Hepatocyte (in vitro differentiated cells): ENCODE measurements around the gene ZNF653. TPM values are rescaled to one million over a fixed set of nuclear protein-coding genes. Genes with fewer than 3 reads are reported as not detected.

Experiments used
- DNase-seq: peaks from one replicate; pipeline ENCODE4 v3.0.0-alpha.2; 2016; ENCODE audit warnings: low spot score
- H2AFZ ChIP-seq: fragments of 200-600 bp; sonication (generic); 2 replicates; pipeline ENCODE4 v1.6.0; 2016; ENCODE audit warnings: antibody characterized with exemption, mild to moderate bottlenecking
- H3K27ac ChIP-seq: fragments of 200-600 bp; sonication (generic); 2 replicates; pipeline ENCODE4 v1.5.1; 2016; ENCODE audit warnings: mild to moderate bottlenecking
- H3K27me3 ChIP-seq: fragments of 200-600 bp; sonication (generic); 2 replicates; pipeline ENCODE4 v1.6.1; 2016
- H3K36me3 ChIP-seq: fragments of 200-600 bp; sonication (generic); replicated peaks from 2 replicates; pipeline ENCODE4 v1.5.1; 2016; ENCODE audit warnings: low read depth; ENCODE audit not compliant: insufficient read depth
- H3K4me1 ChIP-seq: fragments of 200-600 bp; sonication (generic); 2 replicates; pipeline ENCODE4 v1.5.1; 2016; ENCODE audit warnings: mild to moderate bottlenecking, moderate library complexity; ENCODE audit not compliant: insufficient read depth
- H3K4me2 ChIP-seq: fragments of 200-600 bp; sonication (generic); 2 replicates; pipeline ENCODE4 v1.6.0; 2016
- H3K4me3 ChIP-seq: fragments of 200-600 bp; sonication (generic); 2 replicates; pipeline ENCODE4 v1.5.1; 2016; ENCODE audit warnings: mild to moderate bottlenecking
- H3K79me2 ChIP-seq: fragments of 200-600 bp; sonication (generic); 2 replicates; pipeline ENCODE4 v1.6.0; 2017; ENCODE audit warnings: mild to moderate bottlenecking
- H3K9me2 ChIP-seq: fragments of 200-600 bp; sonication (generic); replicated peaks from 2 replicates; pipeline ENCODE4 v1.6.0; 2017; ENCODE audit warnings: mild to moderate bottlenecking; ENCODE audit not compliant: insufficient read depth
- H3K9me3 ChIP-seq: fragments of 200-600 bp; sonication (generic); 2 replicates; pipeline ENCODE4 v1.5.1; 2016; ENCODE audit warnings: low read depth, mild to moderate bottlenecking
- H4K20me1 ChIP-seq: fragments of 200-600 bp; sonication (generic); 2 replicates; pipeline ENCODE4 v1.6.0; 2016; ENCODE audit warnings: mild to moderate bottlenecking; ENCODE audit not compliant: insufficient read depth, poor library complexity, severe bottlenecking
- EZH2 ChIP-seq: fragments of 200-600 bp; sonication (generic); IDR thresholded peaks from 2 replicates; pipeline ENCODE4 v1.6.1; 2016; ENCODE audit warnings: antibody characterized with exemption, mild to moderate bottlenecking, borderline replicate concordance
- EZH2phosphoT487 ChIP-seq: fragments of 200-600 bp; sonication (generic); IDR thresholded peaks from one replicate; pipeline ENCODE4 v1.6.1; 2018; ENCODE audit warnings: antibody characterized with exemption, mild to moderate bottlenecking, low read depth, moderate library complexity; ENCODE audit not compliant: unreplicated experiment, severe bottlenecking
- WGBS: methylation state at CpG from one replicate; pipeline ENCODE4 v1.1.6; 2016; ENCODE audit warnings: low lambda C conversion rate; ENCODE audit errors: missing lambda C conversion rate; 5-methylcytosine and 5-hydroxymethylcytosine counted together
- polyA plus RNA-seq: library from polyadenylated mRNA; unstranded; fragments of >200 nt; fragmentation: Nextera tagmentation; extraction: Ambion mirVana; gene quantifications from 2 replicates; pipeline ENCODE4 v1.2.1, GENCODE V29; 2016
- total RNA-seq: library from RNA; depleted of rRNA; stranded (reverse); fragments of >200 nt; gene quantifications from 2 replicates; pipeline ENCODE4 v1.2.3, GENCODE V29; 2014
- TF ChIP-seq, protein P1 (sequence below): fragments of 200-600 bp; sonication (generic); IDR thresholded peaks from 2 replicates; pipeline ENCODE4 v1.5.1; 2016; ENCODE audit warnings: antibody characterized with exemption, mild to moderate bottlenecking; ENCODE audit not compliant: poor library complexity

The ZNF653 gene
- total and polyA plus RNA-seq, 2 experiments from 2014 or later, result 8.4 to 9.6 TPM

DNA sequence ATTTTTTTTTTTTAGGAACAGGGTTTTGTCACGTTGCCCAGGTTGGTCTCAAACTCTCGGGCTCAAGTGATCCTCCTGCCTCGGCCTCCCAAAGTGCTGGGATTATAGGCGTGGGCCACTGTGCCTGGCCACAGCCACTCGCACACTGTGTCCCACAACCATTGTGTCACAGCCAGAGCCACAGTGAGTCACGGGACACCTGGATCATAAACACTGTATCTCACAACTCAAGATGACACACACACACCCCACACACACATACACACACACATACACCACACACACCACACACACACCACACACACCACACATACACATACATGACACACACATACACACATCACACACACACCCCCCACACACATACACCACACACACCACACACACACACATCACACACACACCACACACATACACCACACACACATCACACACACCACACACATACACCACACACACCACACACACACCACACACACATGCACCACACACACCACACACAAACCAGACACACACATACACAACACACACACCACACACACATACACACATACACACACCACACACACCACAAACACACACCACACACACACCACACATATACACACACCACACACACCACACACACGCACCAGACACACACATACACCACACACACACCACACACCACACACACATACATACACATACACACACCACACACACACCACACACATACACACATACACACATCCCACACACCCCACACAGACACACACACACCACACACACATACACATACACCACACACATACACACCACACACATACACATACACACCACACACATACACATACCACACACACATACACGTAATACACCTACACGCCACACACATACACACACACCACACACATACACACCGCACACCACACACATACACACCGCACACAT lies 41.0 kb downstream of the ZNF653 start:
- H3K9me2 ChIP-seq, result no peaks in the 10 kb centered on the region
- 88% methylated on average over 8 of the region's 11 CpGs for WGBS
- no peak overlapping the region for H3K27ac ChIP-seq
- no peaks in the 10 kb centered on the region for H4K20me1 ChIP-seq
- H3K36me3 ChIP-seq, result no peaks in the 10 kb centered on the region
- H3K27me3 ChIP-seq, result no peaks in the 10 kb centered on the region
- H3K4me2 ChIP-seq, result no peak overlapping the region
- H3K79me2 ChIP-seq, result no peaks in the 10 kb centered on the region
- no peaks in the 10 kb centered on the region for H3K4me1 ChIP-seq
- no peaks in the 10 kb centered on the region for H3K9me3 ChIP-seq
- no peak for TF ChIP-seq EZH2phosphoT487
- TF ChIP-seq, protein P1, sequence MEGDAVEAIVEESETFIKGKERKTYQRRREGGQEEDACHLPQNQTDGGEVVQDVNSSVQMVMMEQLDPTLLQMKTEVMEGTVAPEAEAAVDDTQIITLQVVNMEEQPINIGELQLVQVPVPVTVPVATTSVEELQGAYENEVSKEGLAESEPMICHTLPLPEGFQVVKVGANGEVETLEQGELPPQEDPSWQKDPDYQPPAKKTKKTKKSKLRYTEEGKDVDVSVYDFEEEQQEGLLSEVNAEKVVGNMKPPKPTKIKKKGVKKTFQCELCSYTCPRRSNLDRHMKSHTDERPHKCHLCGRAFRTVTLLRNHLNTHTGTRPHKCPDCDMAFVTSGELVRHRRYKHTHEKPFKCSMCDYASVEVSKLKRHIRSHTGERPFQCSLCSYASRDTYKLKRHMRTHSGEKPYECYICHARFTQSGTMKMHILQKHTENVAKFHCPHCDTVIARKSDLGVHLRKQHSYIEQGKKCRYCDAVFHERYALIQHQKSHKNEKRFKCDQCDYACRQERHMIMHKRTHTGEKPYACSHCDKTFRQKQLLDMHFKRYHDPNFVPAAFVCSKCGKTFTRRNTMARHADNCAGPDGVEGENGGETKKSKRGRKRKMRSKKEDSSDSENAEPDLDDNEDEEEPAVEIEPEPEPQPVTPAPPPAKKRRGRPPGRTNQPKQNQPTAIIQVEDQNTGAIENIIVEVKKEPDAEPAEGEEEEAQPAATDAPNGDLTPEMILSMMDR, result no peak
- TF ChIP-seq EZH2, result no peak
- H3K4me3 ChIP-seq, result no peak overlapping the region
- DNase-seq, result no peak
- H2AFZ ChIP-seq, result no peak overlapping the region

DNA sequence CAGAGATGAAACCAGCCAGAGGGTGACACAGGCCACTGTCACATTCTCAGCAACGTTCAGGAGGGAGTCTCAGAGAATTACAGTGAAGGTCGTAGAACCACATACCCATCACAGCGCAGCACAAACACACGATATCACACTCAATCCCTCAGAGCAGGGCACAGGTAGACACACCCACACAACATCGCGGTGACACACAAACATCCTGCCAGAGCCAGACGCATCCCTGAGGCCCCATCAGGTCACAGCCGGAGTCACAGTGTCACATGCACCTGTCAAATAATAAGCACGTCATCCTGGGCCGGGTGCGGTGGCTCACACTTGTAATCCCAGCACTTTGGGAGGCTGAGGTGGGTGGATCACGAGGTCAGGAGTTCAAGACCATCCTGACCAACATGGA lies 42.2 kb downstream of the ZNF653 start:
- Histone ChIP-seq H3K36me3 (no peaks in the 10 kb centered on the region), H3K79me2 (no peaks in the 10 kb centered on the region), H4K20me1 (no peaks in the 10 kb centered on the region), H3K27me3 (no peaks in the 10 kb centered on the region), H3K9me2 (no peaks in the 10 kb centered on the region), H3K4me2 (no peak overlapping the region), H3K27ac (no peak overlapping the region), H3K4me1 (no peaks in the 10 kb centered on the region), H3K9me3 (no peaks in the 10 kb centered on the region), H2AFZ (no peak overlapping the region), H3K4me3 (no peak overlapping the region)
- DNase-seq, result no peak
- no peak for TF ChIP-seq EZH2
- TF ChIP-seq, protein P1, result no peak
- TF ChIP-seq EZH2phosphoT487, result no peak
- WGBS, result 80% methylated on average over 12 of the region's 12 CpGs

DNA sequence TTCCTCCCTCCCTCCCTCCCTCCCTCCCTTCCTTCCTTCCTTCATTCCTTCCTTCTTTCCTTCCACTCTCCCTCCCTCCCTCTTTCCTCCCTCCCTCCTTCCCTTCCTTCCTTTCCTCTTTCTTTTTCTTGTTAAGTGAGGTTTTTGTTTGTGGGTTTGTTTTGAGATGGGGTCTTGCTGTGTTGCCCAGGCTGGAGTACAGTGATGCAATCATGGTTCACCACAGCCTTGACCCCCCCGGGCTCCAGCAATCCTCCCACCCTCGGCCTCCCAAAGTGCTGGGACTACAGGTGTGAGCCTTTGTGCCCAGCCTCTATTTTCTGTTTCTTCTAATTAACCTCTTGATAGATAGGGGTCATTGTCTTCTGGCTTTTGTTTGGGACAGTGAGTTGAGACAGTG lies 44.2 kb downstream of the ZNF653 start:
- Histone ChIP-seq H3K27me3 (no peaks in the 10 kb centered on the region), H3K4me1 (no peaks in the 10 kb centered on the region), H2AFZ (no peak overlapping the region), H3K79me2 (no peaks in the 10 kb centered on the region), H3K9me3 (no peaks in the 10 kb centered on the region), H4K20me1 (no peaks in the 10 kb centered on the region), H3K36me3 (no peaks in the 10 kb centered on the region), H3K4me3 (no peak overlapping the region), H3K27ac (no peak overlapping the region), H3K4me2 (no peak overlapping the region), H3K9me2 (no peaks in the 10 kb centered on the region)
- no peak for TF ChIP-seq EZH2
- no peak for TF ChIP-seq EZH2phosphoT487
- TF ChIP-seq, protein P1, result no peak
- 77% methylated on average over 2 of the region's 2 CpGs for WGBS
- no peak for DNase-seq
